Dedifferentiated amniotic fluid mesenchymal stem cell (primary cell): ENCODE data around the gene B3GNT4.
"Not testable (repeated sequence)": the region's sequence is repeated elsewhere in the genome, so short reads cannot be mapped to it uniquely, and the experiment has no call there.

Source experiments
- DNase-seq: peaks from one replicate; pipeline ENCODE4 v3.0.0-alpha.2; 2016; ENCODE audit errors: extremely low spot score

B3GNT4 gene

GRCh38 chr12:122216445-122216844 is 12.9 kb downstream of the B3GNT4 start:
- DNase-seq, result no peak

- peak; percentile 100 for DNase-seq
Observed at GRCh38 chr12:122225683-122226365, 22.3 kb downstream of the B3GNT4 start, which contains the start of gene DIABLO. Gene DIABLO, minus strand, starts transcription at chr12:122226052. Its CDS starts 38 bp downstream, at chr12:122226014.

GRCh38 chr12:122226366-122227125 is 23.0 kb downstream of the B3GNT4 start:
- no peak for DNase-seq

GRCh38 chr12:122227341-122227740 is 23.8 kb downstream of the B3GNT4 start:
- DNase-seq, result no peak

DNA sequence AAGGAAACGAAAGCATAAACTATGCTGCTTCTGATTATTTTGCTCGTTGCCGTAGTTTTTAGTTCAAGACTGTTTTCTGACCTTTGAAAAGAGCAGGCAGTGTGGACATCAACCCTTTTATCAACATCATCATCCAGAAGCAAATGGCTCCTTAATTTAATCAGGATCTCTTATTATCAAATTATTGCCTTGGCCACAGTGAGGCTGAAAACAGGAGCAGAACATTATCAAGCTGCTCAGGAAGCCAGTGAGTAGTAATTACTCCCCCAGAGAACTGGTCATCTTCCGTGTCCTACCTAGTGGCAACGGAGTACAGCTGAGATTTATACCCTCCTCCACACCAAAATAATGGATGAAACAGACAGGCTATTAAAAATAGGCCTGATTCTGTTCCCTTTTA is 24.6 kb downstream of the B3GNT4 start:
- no peak for DNase-seq

DNA sequence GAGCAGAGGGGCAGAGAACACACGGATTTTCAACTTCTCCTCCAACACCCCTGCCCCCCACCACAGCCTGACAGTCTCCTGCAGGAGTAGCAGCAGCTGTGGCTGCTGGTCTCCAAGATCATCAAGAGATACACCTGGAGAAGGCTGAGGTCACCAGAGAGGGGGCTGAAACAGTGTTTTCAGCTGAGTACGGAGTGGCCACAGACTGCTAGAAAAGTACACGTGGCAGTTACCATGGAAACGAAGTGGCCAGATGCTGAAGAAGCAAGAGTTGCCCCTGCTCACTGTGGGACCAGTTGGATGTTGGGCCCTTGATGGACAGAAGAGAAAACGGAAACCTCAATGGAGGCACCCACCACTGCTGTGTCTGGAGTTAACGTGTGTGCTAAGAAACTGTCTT is 27.3 kb downstream of the B3GNT4 start:
- no peak for DNase-seq

DNA sequence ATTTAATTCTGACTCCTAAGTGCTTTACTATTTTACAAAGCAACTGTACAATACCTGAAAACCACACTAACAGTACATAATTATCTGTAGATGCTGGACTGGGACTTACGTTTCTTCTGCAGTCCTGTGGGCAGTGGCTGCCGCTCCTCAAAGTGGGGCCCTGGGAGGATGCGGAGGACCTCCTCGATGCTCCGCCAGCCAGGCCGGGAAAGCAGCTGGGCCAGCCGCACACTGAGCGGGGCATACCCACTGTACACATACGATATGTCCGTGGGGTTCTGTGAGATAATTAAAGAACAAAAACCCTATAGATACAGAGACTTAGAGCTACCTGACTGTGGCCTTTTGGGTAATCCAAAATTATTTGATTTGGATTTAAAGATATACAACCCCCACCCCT is 29.2 kb downstream of the B3GNT4 start:
- DNase-seq, result no peak

GRCh38 chr12:122235741-122236140 is 32.2 kb downstream of the B3GNT4 start:
- no peak for DNase-seq

DNA sequence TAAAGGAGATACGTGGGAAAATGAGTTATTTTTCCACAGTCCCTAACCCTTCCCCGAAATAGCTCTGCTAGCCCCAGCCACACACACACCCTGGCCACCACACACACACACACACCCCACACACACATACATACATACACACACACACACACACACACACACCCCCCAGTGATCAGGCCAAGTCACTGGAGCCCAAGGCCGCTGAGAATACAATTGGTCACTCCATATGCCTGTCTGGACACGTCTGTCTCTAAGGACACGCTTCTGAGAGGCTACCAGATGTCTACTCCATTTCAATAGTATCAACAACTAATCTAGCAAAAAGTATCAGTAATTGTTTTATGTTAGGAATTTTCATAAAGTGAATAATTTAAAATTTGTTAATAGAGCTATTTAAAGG is 35.4 kb downstream of the B3GNT4 start:
- no peak for DNase-seq

DNA sequence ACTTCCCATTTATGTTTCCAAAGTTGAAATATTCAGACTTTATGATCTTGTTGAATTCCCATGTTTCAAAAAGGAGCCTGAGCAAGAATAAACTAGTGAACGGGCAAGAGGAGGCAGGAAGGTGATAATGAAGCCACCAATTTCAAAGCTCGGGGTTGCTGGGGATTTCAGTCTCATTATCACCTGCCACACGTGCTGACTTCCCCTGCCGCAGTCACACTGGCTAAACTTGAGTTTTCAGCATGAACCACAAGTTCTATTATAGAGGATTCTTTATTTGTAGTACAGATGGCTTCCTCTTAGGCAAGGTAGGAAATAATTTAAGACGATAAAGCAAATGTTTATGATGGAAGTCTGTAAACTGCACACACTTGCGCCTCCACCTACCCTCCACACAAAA is 40.5 kb downstream of the B3GNT4 start:
- no peak for DNase-seq

- no peak for DNase-seq
Observed at GRCh38 chr12:122244565-122245371, 41.3 kb downstream of the B3GNT4 start.

- DNase-seq, result no peak
Observed at GRCh38 chr12:122245553-122245952, 42.0 kb downstream of the B3GNT4 start.

DNA sequence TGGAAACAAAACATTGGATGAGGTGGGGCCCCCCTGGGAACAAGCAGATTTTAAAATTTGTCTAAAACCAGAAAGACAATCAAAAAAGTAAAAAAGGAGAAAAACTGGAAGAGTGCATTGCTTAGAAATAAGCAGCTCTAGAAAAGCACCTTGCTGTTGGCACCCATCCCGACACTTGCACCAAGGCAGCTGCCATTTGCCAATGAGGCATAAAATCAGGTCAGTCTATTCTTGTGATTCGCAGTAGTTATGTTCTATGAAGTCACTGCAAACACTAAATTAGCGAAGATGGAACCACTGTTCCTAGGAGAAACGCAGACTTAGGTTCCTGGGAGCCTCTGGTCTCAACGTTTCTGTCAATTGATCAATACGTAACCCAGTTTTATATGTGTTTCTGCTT is 46.5 kb downstream of the B3GNT4 start:
- no peak for DNase-seq

DNA sequence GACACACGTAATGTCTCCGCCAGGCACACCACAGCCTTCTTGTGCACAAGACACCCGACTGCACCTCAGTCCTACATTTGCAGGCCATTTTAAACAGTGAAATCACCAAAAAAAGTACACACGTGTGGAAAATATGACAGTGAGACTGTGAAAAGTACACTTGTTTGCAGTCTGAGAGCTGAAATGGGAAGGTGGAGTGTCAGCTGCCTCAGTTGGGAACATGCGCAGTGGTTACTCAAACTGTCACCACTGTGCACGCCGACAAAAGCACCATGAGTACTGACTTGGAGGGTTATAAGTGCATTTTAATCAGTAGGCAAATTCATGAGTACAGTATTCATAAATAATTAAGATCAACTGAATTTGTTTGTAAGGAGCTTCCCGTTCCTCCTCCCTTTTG is 47.0 kb downstream of the B3GNT4 start:
- no peak for DNase-seq

DNA sequence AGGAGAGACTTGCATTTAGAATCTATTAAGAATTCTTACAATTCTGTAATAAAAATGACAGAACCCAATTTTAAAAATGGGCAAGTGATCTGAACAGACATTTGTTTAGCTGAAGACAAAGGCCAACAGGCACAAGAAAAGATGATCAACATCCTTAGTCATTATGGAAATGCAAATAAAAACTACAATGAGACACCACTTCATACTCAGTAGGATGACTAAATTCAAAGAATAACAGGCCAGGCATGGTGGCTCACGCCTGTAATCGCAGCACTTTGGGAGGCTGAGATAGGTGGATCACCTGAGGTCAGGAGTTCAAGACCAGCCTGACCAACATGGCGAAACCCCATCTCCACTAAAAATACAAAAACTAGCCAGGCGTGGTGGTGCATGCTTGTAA is 55.0 kb downstream of the B3GNT4 start:
- DNase-seq, result not testable (repeated sequence)
